HCT116 (cell line): Measurements from ENCODE around the gene SPOP. TPM values are rescaled to one million over a fixed set of nuclear protein-coding genes. Genes with fewer than 3 reads are reported as not detected.

Experiments used
- ATAC-seq: fragments of 200-7000 bp; cut with Tn5 transposase; 2 replicates; pipeline ENCODE4 v1.9.1; 2020; ENCODE audit warnings: mild to moderate bottlenecking, moderate library complexity
- BruUV-seq: library from RNA; stranded (reverse); fragments of 400-500 nt; replicated peaks from 2 replicates; lab custom pipeline; 2021; lab: Mats Ljungman, UMichigan
- CTCF ChIA-PET: fragments of 300-600 bp; sonication (Branson Sonifier 250); formaldehyde crosslinking; loops from one replicate; lab custom pipeline; 2021; ENCODE audit warnings: antibody characterized with exemption; lab: Charles Lee
- POLR2A ChIA-PET: fragments of 300-600, 350-600 bp; sonication (Branson Sonifier 250); formaldehyde crosslinking; loops from one replicate; lab custom pipeline; 2021; ENCODE audit warnings: antibody characterized with exemption; lab: Charles Lee
- RAD21 ChIA-PET, 2 experiments: fragments of 300-600 bp; sonication (Branson Sonifier 250); formaldehyde crosslinking; loops; one replicate each; lab custom pipeline; 2023; ENCODE audit warnings: low total read pairs in 2 of 2; ENCODE audit not compliant: uncharacterized antibody in 2 of 2, unreplicated experiment in 2 of 2, low non-redundant PET in 1 of 2; lab: Charles Lee
- DNase-seq: peaks from one replicate; pipeline ENCODE4 v3.0.0-alpha.2; 2010; ENCODE audit warnings: low read depth, low spot score
- H2AFZ ChIP-seq: fragments of 200-600 bp; shearing (Covaris generic), sonication (generic); 2 replicates; pipeline ENCODE4 v1.6.1; 2017; ENCODE audit warnings: low read depth, mixed run types, mixed read lengths, antibody characterized with exemption, low read length; ENCODE audit not compliant: poor library complexity, severe bottlenecking
- H3K27ac ChIP-seq: 2 replicates; pipeline ENCODE4 v1.5.1; 2012; ENCODE audit warnings: low read depth, low read length
- H3K27me3 ChIP-seq: fragments of 200-600 bp; sonication (generic); 2 replicates; pipeline ENCODE4 v1.6.1; 2016; ENCODE audit warnings: mixed run types, low read length, mixed read lengths; ENCODE audit not compliant: insufficient read depth
- H3K36me3 ChIP-seq, 2 experiments: fragments of 200-500 bp in 1 of 2; fragments of 200-600 bp in 1 of 2; sonication (Bioruptor generic) in 1 of 2; sonication (generic) in 1 of 2; 2 replicates each; pipeline versions ENCODE4 v1.5.1 to v1.6.1; 2014 to 2016; ENCODE audit warnings: low read length in 2 of 2, inconsistent platforms in 1 of 2, mixed read lengths in 1 of 2, mixed run types in 1 of 2; ENCODE audit not compliant: insufficient read depth in 2 of 2, control insufficient read depth in 1 of 2
- H3K4me1 ChIP-seq, 2 experiments: fragments of 200-600 bp in 1 of 2; sonication (generic) in 1 of 2; 2 replicates each; pipeline versions ENCODE4 v1.5.1 to v1.6.1; 2012 to 2017; ENCODE audit warnings: low read length in 2 of 2, inconsistent platforms in 1 of 2, mild to moderate bottlenecking in 1 of 2, mixed read lengths in 1 of 2, mixed run types in 1 of 2, moderate library complexity in 1 of 2; ENCODE audit not compliant: insufficient read depth in 2 of 2, control insufficient read depth in 1 of 2
- H3K4me2 ChIP-seq: fragments of 200-600 bp; sonication (generic); 2 replicates; pipeline ENCODE4 v1.6.1; 2017; ENCODE audit warnings: mixed run types, low read length, mixed read lengths
- H3K4me3 ChIP-seq, 2 experiments: fragments of 200-600 bp in 1 of 2; sonication (generic) in 1 of 2; replicated peaks in 1 of 2; 2 replicates each; pipeline ENCODE4 v1.5.1; 2011 to 2016; ENCODE audit warnings: low read length in 2 of 2, control low read depth in 1 of 2, low read depth in 1 of 2, mild to moderate bottlenecking in 1 of 2, mixed read lengths in 1 of 2, mixed run types in 1 of 2
- H3K79me2 ChIP-seq: fragments of 200-600 bp; sonication (generic); 2 replicates; pipeline ENCODE4 v1.6.1; 2017; ENCODE audit warnings: mild to moderate bottlenecking, mixed run types, low read length, moderate library complexity, mixed read lengths; ENCODE audit not compliant: insufficient read depth
- H3K9ac ChIP-seq: fragments of 200-600 bp; sonication (generic); 2 replicates; pipeline ENCODE4 v1.6.1; 2016; ENCODE audit warnings: low read length, mixed read lengths
- H3K9me2 ChIP-seq: fragments of 200-600 bp; sonication (generic), shearing (Covaris generic); 2 replicates; pipeline ENCODE4 v1.6.1; 2017; ENCODE audit warnings: mixed run types, mild to moderate bottlenecking, moderate library complexity; ENCODE audit not compliant: insufficient read depth
- H3K9me3 ChIP-seq, 2 experiments: fragments of 200-500 bp in 1 of 2; fragments of 200-600 bp in 1 of 2; sonication (Bioruptor generic) in 1 of 2; sonication (generic) in 1 of 2; 2 replicates each; pipeline ENCODE4 v1.6.1; 2014 to 2017; ENCODE audit warnings: low read length in 2 of 2, mixed read lengths in 2 of 2, inconsistent platforms in 1 of 2, low read depth in 1 of 2, mild to moderate bottlenecking in 1 of 2, mixed run types in 1 of 2, moderate library complexity in 1 of 2; ENCODE audit not compliant: control insufficient read depth in 1 of 2, insufficient read depth in 1 of 2
- H4K20me1 ChIP-seq: fragments of 200-600 bp; sonication (generic), shearing (Covaris generic); 2 replicates; pipeline ENCODE4 v1.6.1; 2017; ENCODE audit warnings: mixed run types, mild to moderate bottlenecking, moderate library complexity; ENCODE audit not compliant: insufficient read depth
- CTCF ChIP-seq, 3 experiments: fragments of 200-600 bp in 1 of 3; sonication (generic) in 1 of 3; IDR thresholded peaks in 2 of 3; conservative IDR thresholded peaks in 1 of 3; 2 replicates each; pipeline ENCODE4 v1.5.1; 2012 to 2017; ENCODE audit warnings: low read depth in 2 of 3, low read length in 2 of 3, antibody characterized with exemption in 1 of 3, borderline replicate concordance in 1 of 3, control low read depth in 1 of 3, mild to moderate bottlenecking in 1 of 3, mixed read lengths in 1 of 3, mixed run types in 1 of 3, moderate library complexity in 1 of 3; ENCODE audit not compliant: insufficient read depth in 1 of 3
- EGR1 ChIP-seq: IDR thresholded peaks from 2 replicates; pipeline ENCODE4 v1.6.1; 2012; ENCODE audit warnings: low read depth
- EZH2 ChIP-seq: fragments of 200-600 bp; sonication (generic); IDR thresholded peaks from 2 replicates; pipeline ENCODE4 v1.6.1; 2017; ENCODE audit warnings: antibody characterized with exemption, mixed run types
- MAX ChIP-seq: IDR thresholded peaks from 2 replicates; pipeline ENCODE4 v1.6.1; 2012
- POLR2A ChIP-seq: IDR thresholded peaks from 2 replicates; pipeline ENCODE4 v1.7.0; 2011; ENCODE audit warnings: borderline replicate concordance; ENCODE audit not compliant: insufficient read depth, insufficient read length; ENCODE audit errors: extremely low read depth
- RAD21 ChIP-seq: IDR thresholded peaks from 2 replicates; pipeline ENCODE4 v1.6.1; 2012; ENCODE audit warnings: low read depth, mild to moderate bottlenecking
- SIN3A ChIP-seq: IDR thresholded peaks from 2 replicates; pipeline ENCODE4 v1.6.1; 2012; ENCODE audit warnings: low read depth
- TCF7L2 ChIP-seq: IDR thresholded peaks from 2 replicates; pipeline ENCODE4 v1.7.0; 2011; ENCODE audit warnings: borderline replicate concordance, inconsistent platforms; ENCODE audit not compliant: insufficient read depth, insufficient read length; ENCODE audit errors: extremely low read depth
- ZBTB33 ChIP-seq: IDR thresholded peaks from 2 replicates; pipeline ENCODE4 v1.6.1; 2011; ENCODE audit warnings: mild to moderate bottlenecking, low read length, moderate library complexity; ENCODE audit not compliant: insufficient replicate concordance; ENCODE audit errors: extremely low read depth
- ZFX ChIP-seq: fragments of 450-650 bp; IDR thresholded peaks from 2 replicates; pipeline ENCODE4 v1.6.1; 2017
- ZNF274 ChIP-seq: fragments of 200-500 bp; sonication (Bioruptor generic); IDR thresholded peaks from 2 replicates; pipeline ENCODE4 v1.6.1; 2014; ENCODE audit warnings: mild to moderate bottlenecking, low read depth, low read length, inconsistent platforms
- intact Hi-C: fragments of 100-400 bp; cut with micrococcal nuclease; formaldehyde crosslinking; loops from 2 replicates; pipeline ENCODE4 v1.10.0; 2022
- total RNA-seq: library from RNA; stranded (reverse); gene quantifications from one replicate; pipeline ENCODE4 v1.2.1, GENCODE V29; 2021; ENCODE audit not compliant: unreplicated experiment
- TF ChIP-seq, protein P1 (sequence below): IDR thresholded peaks from 2 replicates; pipeline ENCODE4 v1.6.1; 2012

SPOP gene
- total RNA-seq, 1 experiment from 2014 or later = 85.1 TPM

- intact Hi-C loops = loop anchor here (10.0 kb wide), 1 partner anchor 385 kb away; no protein-coding TSS in a partner anchor
- H3K9ac ChIP-seq = no peak overlapping the region
Measured at GRCh38 chr17:49699966-49700575, 22.2 kb upstream of the SPOP start.

More at GRCh38 chr17:49699966-49700575, 22.2 kb upstream of the SPOP start:
- Histone ChIP-seq H2AFZ (no peak overlapping the region), H3K9me2 (no peaks in the 10 kb centered on the region), H3K4me1 (no peaks in the 10 kb centered on the region), H3K27ac (no peak overlapping the region), H3K36me3 (peaks cover 38 to 48% of the 10 kb centered on the region in 2 experiments), H3K27me3 (no peaks in the 10 kb centered on the region), H3K4me3 (no peak overlapping the region), H3K4me2 (no peak overlapping the region), H4K20me1 (no peaks in the 10 kb centered on the region), H3K79me2 (peaks cover 1% of the 10 kb centered on the region; the same call in 1 of the 2 replicates), H3K9me3 (no peaks in the 10 kb centered on the region)
- TF ChIP-seq EGR1 = no peak
- no peak for TF ChIP-seq EZH2
- TF ChIP-seq SIN3A = no peak
- no peak for TF ChIP-seq CTCF (IDR thresholded peaks at IDR 0.05 in 2 of 3, conservative IDR thresholded peaks at IDR 0.05 in 1 of 3; ENCODE audit: borderline replicate concordance in 1 of 3, insufficient read depth in 1 of 3, low read depth in 2 of 3, low read length in 2 of 3)
- TF ChIP-seq TCF7L2 = no peak
- TF ChIP-seq ZFX = no peak
- TF ChIP-seq POLR2A = no peak
- TF ChIP-seq, protein P1, sequence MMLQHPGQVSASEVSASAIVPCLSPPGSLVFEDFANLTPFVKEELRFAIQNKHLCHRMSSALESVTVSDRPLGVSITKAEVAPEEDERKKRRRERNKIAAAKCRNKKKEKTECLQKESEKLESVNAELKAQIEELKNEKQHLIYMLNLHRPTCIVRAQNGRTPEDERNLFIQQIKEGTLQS = no peak
- TF ChIP-seq RAD21 = no peak
- TF ChIP-seq MAX = no peak
- no peak for TF ChIP-seq ZBTB33
- no peak for TF ChIP-seq ZNF274
- BruUV-seq = no TSS peak
- DNase-seq (no peak), ATAC-seq (no peak)
- POLR2A ChIA-PET = interaction anchor here (2.8 kb wide), 1 partner anchor 8 kb away, joined by 7 read pairs; the partner anchor contains the start of gene SLC35B1
- RAD21 ChIA-PET = no interaction called here
- CTCF ChIA-PET = interaction anchor here (1.0 to 3.4 kb wide), 7 partner anchors 130 to 298 kb away, joined by 3 to 17 read pairs (median 4); no protein-coding TSS in a partner anchor
